GM11168 (cell line): ENCODE data around the gene ELF5.

Experiments
- in situ Hi-C: fragments of 300-500 bp; cut with MboI; formaldehyde crosslinking; loops from one replicate; pipeline ENCODE4 v1.12.0; 2022; ENCODE audit warnings: low sequenced_read_pairs; ENCODE audit not compliant: unreplicated experiment

Gene ELF5

GRCh38 chr11:34432822-34433221, 80.8 kb downstream of the ELF5 start:
- in situ Hi-C loops, result no loop called here

GRCh38 chr11:34431979-34432378, 81.6 kb downstream of the ELF5 start:
- in situ Hi-C loops, result no loop called here
